Stimulated activated naive CD4-positive, alpha-beta T cell (primary cell): ENCODE measurements around the gene CDRT15L2.
"Not testable (repeated sequence)": the region's sequence is repeated elsewhere in the genome, so short reads cannot be mapped to it uniquely, and the experiment has no call there.

ENCODE experiments used
- DNase-seq, 6 experiments: peaks; one replicate each; lab custom pipeline; 2025; lab: John Stamatoyannopoulos, UW

The CDRT15L2 gene

DNA sequence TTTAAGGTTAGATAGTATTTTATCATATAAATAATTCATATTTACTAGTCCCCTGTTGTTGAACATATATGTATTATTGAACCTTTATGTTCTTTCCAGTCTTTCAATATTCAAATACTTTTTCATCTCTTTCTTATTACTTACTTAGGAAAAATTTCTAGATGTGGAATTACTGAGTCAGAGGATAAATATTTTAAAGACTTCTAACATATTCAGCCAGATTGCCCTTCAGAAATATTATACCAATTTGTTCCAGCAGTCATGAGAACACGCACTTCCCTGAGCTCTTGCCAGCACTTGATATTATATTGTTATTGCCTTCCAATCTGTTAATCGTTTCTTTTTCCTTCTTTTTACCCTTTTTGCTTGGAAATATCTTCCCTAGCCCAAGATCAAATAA, 4.5 kb upstream of the CDRT15L2 start:
- DNase-seq: not testable (repeated sequence)

DNA sequence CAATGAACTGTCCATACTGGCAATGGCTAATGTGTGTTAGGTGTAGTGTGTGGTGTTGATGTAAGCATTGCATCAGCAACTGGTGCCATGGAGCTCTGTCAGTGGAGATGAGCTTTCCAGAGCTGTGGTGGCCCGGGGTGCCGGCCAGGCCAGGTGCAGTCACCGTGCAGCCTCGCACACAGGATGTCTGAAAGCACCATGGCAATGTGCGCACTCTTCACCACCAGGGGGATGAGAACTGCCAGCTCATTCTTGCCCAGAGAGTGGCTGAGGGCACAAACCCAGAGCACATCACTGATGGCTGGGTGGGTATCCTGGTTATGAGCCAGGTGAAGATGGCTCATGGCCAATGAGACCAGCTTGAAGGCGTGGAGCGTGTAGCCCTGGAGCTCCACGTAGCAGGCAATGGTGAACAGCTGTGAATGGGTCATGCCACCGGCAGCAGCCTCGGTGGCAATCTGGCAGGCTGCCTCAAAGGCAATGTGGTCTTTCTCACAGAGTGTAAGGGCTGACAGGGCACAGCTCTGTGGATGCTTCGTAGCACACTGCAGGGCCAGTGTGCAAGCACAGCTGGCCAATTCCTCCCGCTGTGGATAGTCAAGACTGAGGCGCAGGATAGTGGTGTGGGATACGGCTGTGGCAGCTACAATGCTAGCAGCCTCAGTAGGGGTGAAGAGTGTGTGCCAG, 4.5 kb downstream of the CDRT15L2 start:
- not testable (repeated sequence) for DNase-seq

DNA sequence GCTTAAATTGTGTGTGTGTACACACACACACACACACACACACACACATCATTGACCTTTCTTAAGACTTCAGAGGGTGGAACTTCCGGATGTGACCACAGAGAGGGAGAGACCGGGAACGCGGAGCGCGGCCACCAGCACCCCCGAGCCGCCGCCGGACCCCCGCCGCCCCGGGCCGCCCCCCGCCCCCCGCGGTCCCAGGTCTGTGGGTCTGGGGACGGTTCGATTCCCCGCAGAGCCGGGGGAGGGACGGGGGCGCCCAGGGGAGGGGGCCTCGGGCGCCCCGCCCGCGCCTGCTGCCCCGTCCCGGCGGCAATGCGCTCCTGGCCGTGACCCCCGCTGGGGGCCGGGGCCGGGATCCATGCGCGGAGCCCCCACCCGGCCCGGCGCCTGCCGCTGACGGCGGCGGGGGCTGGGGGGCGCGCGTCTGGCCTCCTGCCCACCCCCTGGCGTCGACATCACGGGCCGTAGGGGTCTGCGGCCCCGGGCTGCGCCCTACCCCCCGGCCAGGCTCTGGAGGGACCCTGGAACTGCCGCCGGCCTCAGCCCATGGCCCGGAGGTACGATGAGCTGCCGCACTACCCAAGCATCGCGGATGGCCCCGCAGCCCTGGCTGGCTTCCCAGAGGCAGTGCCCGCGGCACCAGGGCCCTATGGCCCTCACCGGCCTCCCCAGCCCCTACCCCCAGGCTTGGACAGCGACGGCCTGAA, 9.4 kb downstream of the CDRT15L2 start:
- not testable (repeated sequence) for DNase-seq

DNA sequence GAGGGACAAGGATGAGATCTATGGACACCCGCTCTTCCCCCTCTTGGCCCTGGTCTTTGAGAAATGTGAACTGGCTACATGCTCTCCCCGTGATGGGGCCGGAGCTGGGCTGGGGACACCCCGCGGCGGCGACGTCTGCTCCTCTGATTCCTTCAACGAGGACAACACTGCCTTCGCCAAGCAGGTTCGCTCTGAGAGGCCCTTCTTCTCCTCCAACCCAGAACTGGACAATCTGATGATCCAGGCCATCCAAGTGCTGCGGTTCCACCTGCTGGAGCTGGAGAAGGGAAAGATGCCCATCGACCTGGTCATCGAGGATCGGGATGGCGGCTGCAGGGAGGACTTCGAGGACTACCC, 9.9 kb downstream of the CDRT15L2 start:
- DNase-seq: not testable (repeated sequence)

DNA sequence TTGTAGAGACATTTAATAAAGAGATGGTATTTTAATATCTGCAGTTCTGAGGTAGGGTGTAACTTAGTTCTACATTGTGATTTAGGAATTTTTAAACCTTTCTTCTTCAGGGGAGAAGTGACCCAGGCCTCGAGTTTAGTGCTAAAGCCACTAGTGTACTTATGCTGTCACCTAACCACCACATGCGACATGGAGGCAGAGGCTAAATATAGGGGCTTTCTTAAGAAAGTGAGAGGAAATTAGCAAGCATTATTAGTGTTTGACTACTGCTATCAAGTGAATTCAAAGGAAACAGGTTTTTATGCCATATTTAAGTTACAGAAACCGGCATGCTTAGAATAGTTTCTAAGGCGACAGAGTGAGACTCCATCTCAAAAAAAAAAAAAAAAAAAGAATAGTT, 11.5 kb downstream of the CDRT15L2 start:
- DNase-seq: not testable (repeated sequence)

DNA sequence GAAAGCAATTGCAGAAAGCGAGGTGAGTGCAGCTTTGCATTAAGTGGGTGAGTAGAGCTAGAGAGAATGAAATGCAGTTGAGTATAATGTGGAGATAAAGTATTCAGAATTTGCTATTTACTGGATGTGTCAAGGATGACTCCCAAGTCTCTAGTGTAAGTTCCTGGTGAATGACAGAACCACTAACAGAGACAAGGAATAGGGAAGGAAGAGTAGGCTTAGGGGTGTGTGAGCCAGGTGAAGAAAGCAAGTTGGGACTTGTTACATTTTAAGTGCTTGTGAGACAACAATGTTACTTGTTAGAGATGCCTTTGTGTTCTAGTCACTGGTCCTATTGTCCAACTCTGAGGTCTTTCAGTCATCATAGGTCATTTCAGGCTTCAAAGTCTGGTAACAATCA, 26.0 kb downstream of the CDRT15L2 start:
- not testable (repeated sequence) for DNase-seq

DNA sequence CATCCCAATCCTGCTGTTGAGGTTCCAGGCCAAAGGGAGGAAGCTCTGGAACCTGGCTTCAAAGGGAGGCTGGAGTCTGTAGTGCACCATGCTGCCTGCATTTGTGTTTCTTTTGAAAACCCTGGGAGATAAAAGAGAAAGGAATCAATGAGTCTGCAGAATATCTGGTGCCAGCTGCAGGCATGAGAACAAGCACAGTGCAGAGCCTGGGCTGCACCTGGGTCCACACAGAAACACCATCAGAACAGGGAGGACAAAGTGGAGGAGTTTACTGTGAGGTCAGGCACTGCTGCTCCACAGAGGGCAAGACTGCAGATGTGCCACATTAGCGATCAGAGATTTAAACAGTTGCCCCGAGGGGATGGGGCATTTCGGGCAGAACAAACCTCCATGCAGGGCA, 30.0 kb downstream of the CDRT15L2 start:
- not testable (repeated sequence) for DNase-seq

DNA sequence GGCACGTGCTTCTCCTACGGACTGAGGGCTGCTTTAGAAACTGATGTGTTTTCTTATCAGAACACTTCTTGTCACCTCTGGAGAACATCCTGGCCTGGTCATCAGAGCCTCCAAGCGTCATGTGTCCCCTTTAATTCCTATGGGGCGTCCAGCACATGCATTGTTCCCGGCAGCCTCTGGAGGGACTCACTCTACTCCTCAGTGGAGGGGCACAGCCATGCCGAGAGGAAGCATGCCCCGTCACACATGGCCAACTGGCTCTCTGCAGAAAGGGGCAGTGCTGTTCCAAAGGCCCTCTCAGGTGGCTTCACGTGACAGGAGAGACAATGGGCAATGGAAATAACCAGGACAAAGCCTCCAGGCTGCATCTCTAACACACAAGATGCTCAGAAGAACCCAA, 31.8 kb downstream of the CDRT15L2 start:
- DNase-seq: no peak

DNA sequence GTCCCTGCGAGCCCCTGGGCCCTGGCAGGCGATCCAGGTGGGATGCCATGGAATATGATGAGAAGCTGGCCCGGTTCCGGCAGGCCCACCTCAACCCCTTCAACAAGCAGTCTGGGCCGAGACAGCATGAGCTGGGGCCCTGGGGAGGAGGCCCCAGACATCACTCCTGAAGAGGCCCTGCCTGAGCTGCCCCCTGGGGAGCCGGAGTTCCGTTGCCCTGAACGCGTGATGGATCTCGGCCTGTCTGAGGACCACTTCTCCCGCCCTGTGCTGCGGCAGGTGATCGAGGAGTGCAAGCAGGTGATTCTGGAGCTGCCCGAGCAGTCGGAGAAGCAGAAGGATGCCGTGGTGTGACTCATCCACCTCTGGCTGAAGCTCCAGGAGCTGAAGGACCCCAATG, 33.1 kb downstream of the CDRT15L2 start:
- no peak for DNase-seq

DNA sequence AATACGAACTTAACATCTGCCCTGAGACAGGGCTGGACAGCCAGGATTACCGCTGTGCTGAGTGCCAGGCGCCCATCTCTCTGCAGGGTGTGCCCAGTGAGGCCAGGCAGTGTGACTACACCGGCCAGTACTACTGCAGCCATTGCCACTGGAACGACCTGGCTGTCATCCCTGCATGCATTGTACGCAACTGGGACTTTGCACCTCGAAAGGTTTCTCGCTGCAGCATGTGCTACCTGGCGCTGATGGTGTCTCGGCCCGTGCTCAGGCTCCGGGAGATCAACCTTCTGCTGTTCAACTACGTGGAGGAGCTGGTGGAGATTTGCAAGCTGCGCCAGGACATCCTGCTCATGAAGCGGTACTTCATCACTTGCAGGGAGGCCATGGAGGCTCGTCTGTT, 33.7 kb downstream of the CDRT15L2 start:
- DNase-seq: no peak

DNA sequence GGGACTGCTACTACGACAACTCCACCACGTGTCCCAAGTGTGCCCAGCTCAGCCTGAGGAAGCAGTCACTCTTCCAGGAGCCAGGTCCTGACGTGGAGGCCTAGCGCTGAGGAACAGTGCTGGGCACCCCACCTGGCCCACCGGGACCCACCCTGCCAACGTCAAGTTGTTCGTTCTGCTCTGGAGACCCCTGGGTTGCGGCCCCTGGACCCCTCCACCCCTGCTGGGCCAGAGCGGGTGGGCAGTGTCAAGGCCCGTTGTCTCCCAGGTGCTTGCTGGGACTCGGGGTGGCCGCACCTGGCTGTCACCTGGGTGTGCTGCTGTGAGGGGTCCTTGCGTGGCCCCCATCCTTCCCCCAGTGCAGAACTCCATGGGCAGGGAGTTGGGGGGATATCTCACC, 34.4 kb downstream of the CDRT15L2 start:
- DNase-seq: no peak

DNA sequence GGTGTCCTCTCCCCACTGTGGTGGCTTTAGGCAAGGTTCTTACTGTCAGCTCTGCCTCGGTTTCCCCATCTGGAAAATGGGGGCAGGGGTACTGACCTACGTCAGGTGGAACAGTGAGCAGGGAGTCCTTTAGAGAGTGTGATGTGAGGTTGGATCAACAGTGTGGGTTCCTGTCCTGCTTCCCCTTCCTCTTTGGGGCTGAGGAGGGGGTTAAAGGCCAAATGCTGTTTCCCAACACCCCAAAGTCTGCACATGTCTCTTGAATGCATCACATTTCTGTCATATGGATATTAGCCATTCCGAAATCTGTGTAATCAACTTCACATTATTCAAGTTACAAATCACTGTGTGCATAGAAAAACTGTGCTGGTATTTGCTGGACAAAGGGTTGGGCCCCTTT, 35.9 kb downstream of the CDRT15L2 start:
- DNase-seq: not testable (repeated sequence)
